GM21423 (cell line): Measurements from ENCODE around the gene DYNLT4.
"Not testable (repeated sequence)": the region's sequence is repeated elsewhere in the genome, so short reads cannot be mapped to it uniquely, and the experiment has no call there.

Experiments
- ATAC-seq: cut with Tn5 transposase; IDR thresholded peaks from one replicate; pipeline ENCODE4 v1.9.1; 2021; ENCODE audit warnings: mild to moderate bottlenecking, moderate library complexity; ENCODE audit not compliant: unreplicated experiment

DYNLT4 gene, protein sequence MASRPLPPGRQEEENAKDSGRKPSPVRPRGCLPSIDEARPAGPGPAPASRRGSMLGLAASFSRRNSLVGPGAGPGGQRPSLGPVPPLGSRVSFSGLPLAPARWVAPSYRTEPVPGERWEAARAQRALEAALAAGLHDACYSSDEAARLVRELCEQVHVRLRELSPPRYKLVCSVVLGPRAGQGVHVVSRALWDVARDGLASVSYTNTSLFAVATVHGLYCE

DNA sequence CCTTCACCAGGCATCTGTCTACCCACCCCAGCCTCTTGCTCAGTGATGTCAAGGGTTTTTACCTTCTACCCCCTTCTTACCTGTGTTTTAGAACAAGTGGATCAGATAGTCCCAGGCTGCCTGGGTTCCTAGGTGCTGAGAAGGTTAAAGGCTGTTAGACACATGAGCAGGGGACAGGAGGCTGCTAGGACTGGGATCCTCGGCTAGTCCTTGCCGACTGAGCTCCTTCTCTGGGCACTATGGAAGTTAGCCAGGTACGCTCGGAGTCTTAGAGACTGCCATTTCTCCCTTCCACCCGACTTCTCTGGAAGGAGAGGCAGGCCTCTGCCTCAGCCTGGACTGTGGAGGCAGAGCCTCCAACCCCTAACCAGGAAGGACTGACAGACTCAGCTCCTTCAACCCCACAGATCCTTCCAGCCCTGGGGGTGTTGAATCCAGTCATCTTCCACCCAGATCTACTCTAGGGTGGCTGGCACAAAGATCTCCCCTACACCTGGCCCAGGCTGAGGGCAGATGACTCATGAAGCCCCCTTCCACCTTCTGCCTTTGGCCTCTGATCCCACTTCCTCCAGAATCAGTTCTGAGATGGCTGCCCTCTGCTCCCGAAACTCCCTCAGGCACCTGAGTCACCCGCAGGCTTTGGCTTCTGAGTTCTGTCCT is at the start of gene DYNLT4:
TSS of gene DYNLT4 (minus strand) at position 648 of the 660 bp plus-strand sequence. CDS start 683 bp downstream, outside the sequence.
- ATAC-seq = no peak

DNA sequence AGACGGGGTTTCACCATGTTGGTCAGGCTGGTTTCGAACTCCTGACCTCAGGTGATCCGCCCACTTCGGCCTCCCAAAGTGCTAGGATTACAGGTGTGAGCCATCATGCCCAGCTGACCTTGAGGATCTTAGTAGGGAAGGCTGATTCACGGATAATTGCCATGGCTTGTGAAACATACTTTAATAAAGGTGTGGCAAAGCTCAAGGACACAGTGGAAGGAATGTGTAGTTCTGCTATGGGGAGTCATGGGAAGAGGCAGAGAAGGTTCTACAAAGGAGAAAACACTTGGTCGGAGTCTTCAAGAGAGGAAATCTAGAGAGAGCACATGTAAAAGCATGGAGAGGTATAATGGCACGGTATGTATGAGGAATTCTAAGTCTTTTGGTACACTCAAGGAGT is 48.6 kb upstream of the DYNLT4 start:
- ATAC-seq = no peak

DNA sequence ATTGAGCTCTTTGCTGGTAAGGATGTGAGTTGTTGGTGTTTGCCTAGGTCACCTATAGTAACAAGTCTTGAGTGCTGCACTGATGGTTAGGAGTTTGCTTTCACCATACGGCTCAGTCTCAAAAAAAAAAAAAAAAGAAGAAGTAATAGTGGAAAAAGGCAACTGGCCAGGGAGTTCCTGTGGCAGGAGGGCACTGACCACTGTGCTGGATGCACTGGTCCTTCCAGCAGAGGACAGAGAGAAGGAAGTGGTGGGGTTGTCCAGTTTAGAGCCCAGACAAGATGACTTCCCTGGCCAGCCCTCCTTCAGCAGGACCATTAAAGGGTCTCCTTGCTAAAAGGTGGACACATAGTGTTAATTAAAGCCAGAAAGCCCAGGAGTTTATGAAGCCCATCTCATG is 47.8 kb upstream of the DYNLT4 start:
- no peak for ATAC-seq

DNA sequence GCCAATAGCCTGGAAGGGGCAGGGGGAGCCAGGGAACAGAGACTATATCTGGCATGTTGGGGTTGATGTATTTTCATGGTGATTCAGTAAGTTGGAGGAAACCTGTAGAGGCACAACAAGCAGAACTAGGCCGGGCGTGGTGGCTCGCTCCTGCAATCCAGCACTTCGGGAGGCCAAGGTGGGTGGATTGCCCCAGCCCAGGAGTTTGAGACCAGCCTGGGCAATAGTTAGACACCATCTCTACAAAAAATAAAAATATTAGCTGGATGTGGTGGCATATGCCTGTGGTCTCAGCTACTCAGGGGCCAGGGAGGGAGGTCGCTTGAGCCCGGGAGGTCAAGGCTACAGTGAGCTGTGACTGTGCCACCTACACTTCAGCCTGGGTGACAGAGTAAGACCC is 46.0 kb upstream of the DYNLT4 start:
- no peak for ATAC-seq

DNA sequence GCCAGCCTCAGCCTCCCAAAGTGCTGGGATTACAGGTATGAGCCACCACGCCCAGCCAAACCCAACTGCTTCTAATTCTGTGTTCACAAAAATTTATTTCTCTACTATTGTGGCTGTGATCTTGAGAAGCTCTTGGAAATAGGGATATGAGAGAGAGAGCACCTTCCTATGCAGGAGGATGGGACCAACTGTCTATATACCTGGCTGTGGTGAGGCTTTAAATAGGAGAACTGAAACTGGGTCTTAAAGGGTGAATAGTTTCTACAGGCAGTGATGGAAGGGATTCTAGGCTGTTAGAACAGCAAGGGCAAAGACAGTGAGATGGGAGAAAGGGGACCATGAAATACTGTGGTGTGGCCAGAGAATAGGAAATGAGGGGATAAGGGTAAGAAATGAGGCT is 44.2 kb upstream of the DYNLT4 start:
- ATAC-seq = no peak

DNA sequence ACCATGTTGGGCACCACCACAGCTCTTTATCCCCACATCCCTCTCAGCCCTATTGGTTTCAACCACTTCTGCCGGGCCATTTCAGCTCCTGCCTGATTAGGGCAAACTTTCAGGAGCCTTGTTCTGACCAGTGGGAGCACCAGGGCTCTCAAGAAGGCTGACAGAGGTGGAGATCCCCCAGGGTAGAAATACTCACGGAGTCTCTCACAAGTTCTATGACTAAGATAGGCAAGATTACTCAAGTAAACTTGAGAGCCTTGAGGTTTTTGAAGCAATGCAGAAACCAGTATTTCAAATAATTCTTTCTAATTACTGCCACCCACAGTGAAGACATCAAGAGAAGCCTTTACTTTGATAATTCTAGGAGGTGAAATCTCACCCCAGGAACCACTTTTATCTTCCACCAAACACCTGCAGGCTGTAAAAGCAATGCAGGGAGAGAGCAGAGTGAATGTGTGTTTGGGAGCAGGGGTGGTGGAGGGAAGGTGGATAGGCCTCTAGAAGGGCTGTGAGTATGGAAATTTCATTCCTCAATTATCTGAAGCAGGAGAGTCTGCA is 42.5 kb upstream of the DYNLT4 start:
- ATAC-seq = no peak

DNA sequence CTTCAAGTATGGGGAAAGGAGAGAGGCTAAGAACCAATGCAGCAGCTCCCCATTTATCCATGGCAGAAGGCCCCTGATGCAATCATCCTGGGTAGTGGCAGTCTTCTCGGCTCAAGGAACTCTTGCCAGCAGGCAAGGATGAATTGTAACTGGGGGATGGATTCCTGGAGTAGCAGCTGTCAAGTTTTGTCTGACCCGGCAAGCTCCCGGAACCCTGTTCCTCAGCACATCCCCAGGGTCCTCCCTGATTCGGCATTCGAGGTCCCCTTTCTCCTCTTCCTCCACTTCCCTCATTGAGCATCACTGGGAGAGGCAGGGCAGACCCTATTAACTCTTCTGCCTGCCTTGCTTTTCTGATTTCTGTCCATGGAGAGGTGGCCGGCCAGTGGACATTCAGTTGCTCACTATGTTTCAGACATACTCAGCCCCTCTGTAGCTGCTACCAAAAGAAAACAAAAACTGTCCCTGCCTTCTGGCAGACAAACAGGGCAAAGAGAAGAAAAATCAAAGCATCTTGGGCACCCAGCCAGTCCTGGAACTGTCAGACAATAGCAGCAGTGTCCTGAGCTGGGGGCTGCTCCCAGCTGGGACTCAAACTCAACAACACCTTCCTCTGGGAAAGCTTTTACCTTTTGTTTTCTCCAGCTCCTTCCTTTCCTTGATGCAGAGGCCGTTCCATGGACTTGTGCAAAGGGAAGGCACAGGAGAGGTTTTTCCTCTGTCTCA is 41.5 kb upstream of the DYNLT4 start:
- ATAC-seq = no peak

DNA sequence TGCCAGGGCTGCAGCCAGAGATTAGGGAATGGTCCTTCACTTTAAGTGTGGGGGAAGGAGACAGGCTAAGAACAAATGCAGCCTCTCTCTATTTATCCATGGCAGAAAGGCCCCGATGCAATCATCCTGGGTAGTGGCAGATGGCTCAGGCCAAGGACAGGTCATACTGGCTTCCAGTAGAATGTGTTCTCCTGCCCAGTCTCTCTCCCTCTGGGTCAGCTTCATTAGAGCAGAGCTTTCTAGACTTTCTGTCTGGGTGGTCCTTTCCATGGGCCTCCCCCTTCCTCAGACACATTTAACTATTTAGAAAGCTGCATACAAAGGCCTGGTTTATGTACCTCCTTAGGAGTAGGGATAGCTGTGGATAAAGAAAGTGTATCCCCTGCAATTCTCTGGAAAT is 40.7 kb upstream of the DYNLT4 start:
- ATAC-seq = no peak

DNA sequence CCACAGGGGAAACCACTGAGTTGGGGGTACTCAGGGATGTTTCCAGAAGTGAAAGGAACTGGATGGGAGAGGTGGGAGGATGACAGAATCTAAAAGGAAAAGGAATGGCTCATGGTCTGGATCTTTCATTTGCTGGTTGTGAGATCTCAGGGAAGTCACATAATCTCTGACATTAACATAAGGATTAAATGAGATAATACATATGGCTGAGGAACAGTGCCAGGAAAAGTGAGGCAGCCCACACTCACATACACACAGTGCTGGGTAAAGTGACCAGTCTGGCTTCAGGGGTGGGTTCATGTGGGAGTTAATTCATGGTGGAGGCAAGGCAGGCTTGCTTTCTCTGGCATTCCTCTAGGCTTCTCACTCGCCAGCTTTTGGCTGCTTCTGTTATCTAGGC is 39.8 kb upstream of the DYNLT4 start:
- ATAC-seq = no peak

DNA sequence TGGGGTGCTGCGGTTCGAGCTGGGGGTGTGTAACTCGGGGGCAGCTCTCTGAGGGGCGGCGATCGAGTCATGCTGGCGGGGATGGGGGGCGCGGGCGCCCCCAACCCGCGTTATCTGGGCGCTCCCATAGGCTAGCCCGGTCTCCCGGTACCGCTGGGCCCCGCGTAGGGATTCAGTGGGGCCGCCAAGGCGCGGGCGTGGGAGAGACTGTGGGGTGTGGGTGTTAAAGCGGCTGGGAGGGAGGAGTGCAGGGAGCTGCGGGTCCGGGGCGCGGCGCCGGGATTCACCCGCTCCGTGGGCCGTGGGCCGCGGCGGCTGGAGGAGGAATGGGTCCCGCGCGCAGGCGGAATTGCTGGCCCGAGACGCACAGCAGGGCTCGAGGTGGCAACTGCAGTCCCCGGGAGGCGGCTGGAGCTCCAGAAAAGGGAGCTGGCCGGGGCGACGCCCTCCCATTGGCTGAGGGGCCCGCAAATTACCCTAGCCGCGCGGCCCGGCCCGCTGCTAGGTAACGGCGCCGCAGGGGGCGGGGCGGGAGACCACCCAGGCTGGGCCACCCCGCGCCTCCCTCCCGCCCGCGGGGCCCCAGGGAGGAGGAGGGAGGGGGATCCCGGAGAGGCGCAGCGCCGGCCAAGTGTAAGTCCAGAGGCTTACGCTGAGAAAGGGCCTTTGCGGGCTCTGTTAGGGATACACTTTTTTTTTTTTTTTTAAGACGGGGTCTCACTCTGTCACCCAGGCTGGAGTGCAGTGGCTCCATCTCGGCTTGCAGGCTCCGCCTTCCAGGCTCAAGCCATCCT is 35.9 kb upstream of the DYNLT4 start, which contains the start of gene PTCH2:
TSS of gene PTCH2 (minus strand) at position 392 of the 794 bp plus-strand sequence. CDS start at position 71, 321 bp downstream.
- ATAC-seq = no peak

DNA sequence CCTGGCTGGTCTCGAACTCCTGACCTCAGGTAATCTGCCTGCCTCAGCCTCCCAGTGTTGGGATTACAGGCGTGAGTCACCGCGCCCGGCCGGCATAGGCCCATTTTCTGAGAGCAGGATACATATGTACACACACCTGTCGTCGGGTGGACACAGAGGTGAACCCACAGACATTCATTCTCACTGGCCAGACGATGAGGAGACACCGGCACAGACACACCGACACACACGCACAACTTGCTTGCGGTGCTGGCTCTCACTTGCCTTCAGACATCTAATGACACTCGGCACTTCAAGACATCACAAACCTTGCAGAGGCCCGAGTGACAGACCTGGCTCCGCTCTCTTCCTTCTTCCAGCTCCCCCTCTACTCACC is 35.3 kb upstream of the DYNLT4 start:
- ATAC-seq = no peak

DNA sequence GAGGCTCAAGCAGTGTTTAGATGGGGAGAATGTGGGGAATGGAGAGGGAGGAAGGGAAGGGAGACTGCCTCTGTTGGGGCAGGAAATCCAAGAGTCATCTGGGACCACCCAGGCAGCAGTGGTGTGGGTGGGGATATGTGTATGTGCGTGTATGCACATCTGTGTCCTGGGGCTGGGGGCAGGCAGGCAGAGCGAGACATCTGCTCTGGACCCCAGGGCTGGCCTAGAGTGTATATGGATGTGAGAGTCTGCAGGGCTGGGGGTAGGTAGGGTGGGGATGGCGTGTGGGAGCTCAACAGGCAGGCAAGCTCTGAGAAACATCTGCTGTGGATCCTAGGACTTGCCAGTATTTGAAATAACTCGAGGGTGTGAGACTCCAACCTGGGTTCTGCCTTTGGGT is 32.4 kb upstream of the DYNLT4 start:
- ATAC-seq = no peak

DNA sequence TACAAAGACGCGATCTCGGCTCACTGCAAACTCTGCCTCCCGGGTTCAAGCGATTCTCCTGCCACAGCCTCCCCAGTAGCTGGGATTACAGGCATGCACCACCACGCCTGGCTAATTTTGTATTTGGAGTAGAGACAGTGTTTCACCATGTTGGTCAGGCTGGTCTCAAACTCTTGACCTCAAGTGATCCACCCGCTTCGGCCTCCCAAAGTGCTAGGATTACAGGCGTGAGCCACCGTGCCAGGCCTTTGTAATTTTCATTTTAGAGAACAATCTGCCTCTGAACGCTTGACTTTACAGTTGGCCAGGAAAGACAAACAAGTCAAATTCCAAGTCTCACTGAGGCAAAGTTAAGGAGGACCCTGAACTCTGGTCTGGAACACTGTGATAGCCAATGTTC is 31.1 kb upstream of the DYNLT4 start:
- ATAC-seq = not testable (repeated sequence)

DNA sequence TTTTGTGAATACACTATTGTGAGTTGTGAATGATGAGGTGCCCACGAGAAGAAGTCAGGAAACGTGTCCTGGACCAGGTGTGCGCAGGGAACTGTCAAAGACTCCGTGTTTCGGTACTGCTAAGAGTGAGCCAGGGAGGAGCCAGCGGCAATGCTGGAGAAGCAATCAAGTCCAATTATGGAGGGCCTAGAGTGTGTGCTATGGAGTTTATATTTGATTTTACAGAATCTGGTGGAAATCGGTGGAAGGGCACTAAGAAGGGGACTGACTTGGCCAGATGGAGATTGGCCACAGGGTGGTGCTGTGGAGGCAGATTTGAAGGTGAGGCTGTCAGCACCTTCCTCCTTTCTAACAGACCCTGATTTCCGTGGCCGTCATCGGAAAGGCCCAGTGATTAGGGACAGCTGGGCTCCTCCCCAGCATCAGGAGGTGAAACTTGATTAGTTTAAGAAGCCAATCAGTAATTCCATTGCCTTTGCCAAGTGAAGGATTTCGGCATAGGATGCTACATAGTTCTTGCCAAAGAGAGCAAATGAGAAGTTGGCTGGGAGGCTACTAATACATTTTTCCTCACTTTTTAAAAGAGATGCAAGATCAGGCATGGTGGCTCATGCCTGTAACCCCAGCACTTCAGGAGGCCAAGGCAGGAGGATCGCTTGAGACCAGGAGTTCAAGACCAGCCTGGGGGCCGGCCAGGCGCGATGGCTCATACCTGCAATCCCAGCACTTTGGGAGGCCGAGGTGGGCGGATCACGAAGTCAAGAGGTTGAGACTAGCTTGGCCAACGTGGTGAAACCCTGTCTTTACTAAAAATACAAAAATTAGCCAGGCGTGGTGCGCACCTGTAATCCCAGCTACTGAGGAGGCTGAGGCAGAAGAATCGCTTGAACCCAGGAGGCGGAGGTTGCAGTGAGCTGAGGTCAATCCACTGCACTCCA is 28.9 kb upstream of the DYNLT4 start:
- ATAC-seq = no peak

DNA sequence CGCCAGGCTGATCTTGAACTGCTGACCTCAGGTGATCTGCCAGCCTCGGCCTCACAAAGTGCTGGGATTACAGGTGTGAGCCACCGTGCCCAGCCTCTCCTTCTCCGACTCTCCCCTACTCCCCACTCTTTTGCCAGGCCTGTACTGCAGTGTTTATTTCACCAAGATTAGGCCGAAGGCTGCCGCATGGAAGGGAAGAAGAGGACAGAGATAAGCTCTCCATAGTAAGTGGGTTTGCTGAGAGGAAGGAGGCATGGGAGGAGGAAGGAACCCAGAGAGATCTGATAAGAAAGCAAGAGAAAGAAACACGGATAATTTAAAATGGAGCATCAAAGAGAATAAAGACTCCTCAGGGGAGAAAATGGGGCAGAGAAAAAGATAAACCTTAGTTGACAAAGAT is 27.2 kb upstream of the DYNLT4 start:
- ATAC-seq = no peak

DNA sequence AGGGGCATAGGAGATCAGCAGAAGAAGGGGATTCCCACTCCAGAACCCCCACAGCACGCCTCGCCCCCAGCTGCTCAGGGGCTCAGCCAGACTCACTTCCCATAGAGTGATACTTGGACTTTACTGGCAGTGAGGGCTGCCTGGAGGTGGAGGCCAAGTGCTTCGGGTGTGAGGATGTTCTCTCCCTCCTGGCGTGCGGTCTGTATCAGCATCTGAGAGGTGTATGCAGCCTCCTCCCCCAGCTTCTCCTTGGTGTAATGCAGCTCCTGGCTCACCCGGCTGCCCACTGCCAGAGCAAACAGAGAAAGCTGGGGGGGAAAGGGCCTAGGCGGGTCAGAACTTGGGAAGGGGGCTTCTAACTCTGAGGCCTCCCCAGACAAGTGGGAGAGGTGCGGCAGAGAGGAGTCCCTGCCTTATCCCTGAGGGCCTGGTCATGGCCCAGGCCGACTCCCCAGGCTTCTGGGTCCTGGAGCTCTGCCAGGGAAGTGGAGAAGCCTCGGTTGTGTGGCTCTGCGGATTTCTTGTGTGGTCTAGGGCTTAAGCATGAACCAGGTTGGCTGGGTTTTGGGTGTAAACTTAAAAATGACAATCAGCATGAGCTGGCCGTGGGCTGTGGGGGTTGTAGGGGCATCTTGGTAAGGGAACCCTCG is 25.0 kb upstream of the DYNLT4 start:
- no peak for ATAC-seq

DNA sequence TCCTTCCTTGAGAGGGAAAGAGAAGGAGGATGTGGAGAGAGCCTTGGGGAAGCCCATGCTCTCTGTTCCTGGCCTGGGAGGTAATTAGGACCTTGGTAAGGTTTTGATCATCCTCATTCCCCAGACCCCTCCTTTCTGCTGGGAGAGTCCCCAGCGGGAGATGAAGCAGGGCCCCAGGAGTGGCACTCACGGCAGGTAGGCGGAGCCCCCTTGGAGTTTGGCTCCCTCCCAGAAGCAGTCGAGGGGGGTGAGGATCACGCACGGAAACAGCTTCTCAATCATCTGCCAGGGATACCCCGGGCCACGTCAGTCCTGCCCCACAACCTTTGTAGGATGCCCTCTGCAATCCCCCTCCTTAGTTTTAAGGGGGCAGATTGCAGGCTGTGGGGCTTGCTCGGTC is 24.4 kb upstream of the DYNLT4 start:
- ATAC-seq = no peak

DNA sequence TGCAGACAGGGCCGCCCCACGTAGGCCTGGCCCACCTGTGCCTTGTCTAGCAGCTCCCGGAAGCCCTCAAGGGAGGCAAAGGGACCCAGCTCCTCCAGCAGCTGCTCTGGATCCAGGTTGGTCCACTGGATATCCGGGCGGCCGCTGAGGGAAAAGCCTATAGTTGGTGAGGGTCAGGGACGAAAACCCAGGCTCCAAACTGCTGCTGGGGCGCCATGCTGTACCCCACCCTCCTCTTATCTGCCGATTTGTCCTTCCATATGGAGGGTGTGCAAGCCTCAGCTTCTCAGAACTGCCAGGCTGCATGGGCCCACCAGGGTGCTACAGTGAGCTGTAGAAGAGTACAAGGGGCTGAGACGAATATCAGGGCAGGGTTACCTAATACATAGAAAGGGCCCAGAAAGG is 23.8 kb upstream of the DYNLT4 start:
- no peak for ATAC-seq
